Fibroblast of the aortic adventitia (primary cell): ENCODE data around the gene BTBD16. TPM values are rescaled to one million over a fixed set of nuclear protein-coding genes. Genes with fewer than 3 reads are reported as not detected.

Experiments used
- DNase-seq: peaks from one replicate; pipeline ENCODE4 v3.0.0-alpha.2; 2010; ENCODE audit warnings: low read depth
- H3K4me3 ChIP-seq: 2 replicates; pipeline ENCODE4 v1.5.1; 2011; ENCODE audit warnings: low read depth, mild to moderate bottlenecking, control low read depth, low read length, moderate library complexity
- total RNA-seq: library from RNA; depleted of rRNA; stranded (reverse); fragments of >200 nt; gene quantifications from 2 replicates; pipeline ENCODE4 v1.2.3, GENCODE V29; 2012; ENCODE audit warnings: low replicate concordance
- TF ChIP-seq, protein P1 (sequence below): IDR thresholded peaks from 2 replicates; pipeline ENCODE4 v1.5.1; 2011; ENCODE audit warnings: mild to moderate bottlenecking, low read length, control low read depth, inconsistent platforms; ENCODE audit not compliant: insufficient read depth

The BTBD16 gene
- total RNA-seq, 1 donor = 0.09 TPM

- TF ChIP-seq, protein P1, sequence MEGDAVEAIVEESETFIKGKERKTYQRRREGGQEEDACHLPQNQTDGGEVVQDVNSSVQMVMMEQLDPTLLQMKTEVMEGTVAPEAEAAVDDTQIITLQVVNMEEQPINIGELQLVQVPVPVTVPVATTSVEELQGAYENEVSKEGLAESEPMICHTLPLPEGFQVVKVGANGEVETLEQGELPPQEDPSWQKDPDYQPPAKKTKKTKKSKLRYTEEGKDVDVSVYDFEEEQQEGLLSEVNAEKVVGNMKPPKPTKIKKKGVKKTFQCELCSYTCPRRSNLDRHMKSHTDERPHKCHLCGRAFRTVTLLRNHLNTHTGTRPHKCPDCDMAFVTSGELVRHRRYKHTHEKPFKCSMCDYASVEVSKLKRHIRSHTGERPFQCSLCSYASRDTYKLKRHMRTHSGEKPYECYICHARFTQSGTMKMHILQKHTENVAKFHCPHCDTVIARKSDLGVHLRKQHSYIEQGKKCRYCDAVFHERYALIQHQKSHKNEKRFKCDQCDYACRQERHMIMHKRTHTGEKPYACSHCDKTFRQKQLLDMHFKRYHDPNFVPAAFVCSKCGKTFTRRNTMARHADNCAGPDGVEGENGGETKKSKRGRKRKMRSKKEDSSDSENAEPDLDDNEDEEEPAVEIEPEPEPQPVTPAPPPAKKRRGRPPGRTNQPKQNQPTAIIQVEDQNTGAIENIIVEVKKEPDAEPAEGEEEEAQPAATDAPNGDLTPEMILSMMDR = no peak
- DNase-seq = no peak
- no peak overlapping the region for H3K4me3 ChIP-seq
Measured at GRCh38 chr10:122230222-122230621, 40.9 kb upstream of the BTBD16 start.

GRCh38 chr10:122232769-122233168 is 38.3 kb upstream of the BTBD16 start:
- TF ChIP-seq, protein P1 = no peak
- peak; percentile 83 for DNase-seq
- no peak overlapping the region for H3K4me3 ChIP-seq

- DNase-seq = no peak
- TF ChIP-seq, protein P1 = no peak
- H3K4me3 ChIP-seq = no peak overlapping the region
Measured at GRCh38 chr10:122233857-122234348, 37.2 kb upstream of the BTBD16 start.

- no peak overlapping the region for H3K4me3 ChIP-seq
- DNase-seq = no peak
- TF ChIP-seq, protein P1 = no peak
Measured at GRCh38 chr10:122234416-122234815, 36.7 kb upstream of the BTBD16 start.

- no peak for DNase-seq
- H3K4me3 ChIP-seq = no peak overlapping the region
- TF ChIP-seq, protein P1 = no peak
Measured at GRCh38 chr10:122236690-122237306, 34.3 kb upstream of the BTBD16 start.

- TF ChIP-seq, protein P1 = no peak
- DNase-seq = no peak
- no peak overlapping the region for H3K4me3 ChIP-seq
Measured at GRCh38 chr10:122237331-122237990, 33.6 kb upstream of the BTBD16 start.
